ENCODE data around the gene PRSS22. TPM values are rescaled to one million over a fixed set of nuclear protein-coding genes. Genes with fewer than 3 reads are reported as not detected.

Gene PRSS22
- total RNA-seq, 1 donor from 2014 or later: not detected

- Histone ChIP-seq H3K27me3 (peaks cover 11% of the 10 kb centered on the region), H3K9me3 (no peaks in the 10 kb centered on the region), H3K4me3 (no peak overlapping the region), H3K36me3 (no peaks in the 10 kb centered on the region), H3K4me1 (no peaks in the 10 kb centered on the region), H3K27ac (no peak overlapping the region)
- DNase-seq (ENCODE audit: low spot score in 2 of 2): no peak
- no peak for TF ChIP-seq CTCF (IDR thresholded peaks at IDR 0.05)
- intact Hi-C loops (cut with DNase I): no loop called here
These were observed 1.8 kb downstream of the PRSS22 start for GRCh38 chr16:2856061-2856670.

GRCh38 chr16:2855536-2855935 is 2.4 kb downstream of the PRSS22 start:
- DNase-seq (ENCODE audit: low spot score in 2 of 2): no peak
- TF ChIP-seq CTCF (IDR thresholded peaks at IDR 0.05): no peak
- intact Hi-C loops (cut with DNase I): no loop called here

GRCh38 chr16:2854700-2855309 is 3.2 kb downstream of the PRSS22 start:
- intact Hi-C loops (cut with DNase I): no loop called here
- Histone ChIP-seq H3K4me3 (no peak overlapping the region), H3K36me3 (no peaks in the 10 kb centered on the region), H3K27me3 (peaks cover 11% of the 10 kb centered on the region), H3K4me1 (no peaks in the 10 kb centered on the region), H3K27ac (no peak overlapping the region), H3K9me3 (no peaks in the 10 kb centered on the region)
- DNase-seq (ENCODE audit: low spot score in 2 of 2): no peak
- TF ChIP-seq CTCF (IDR thresholded peaks at IDR 0.05): no peak

More at GRCh38 chr16:2855536-2855935, 2.4 kb downstream of the PRSS22 start:
- Histone ChIP-seq H3K36me3 (no peaks in the 10 kb centered on the region), H3K27me3 (peaks cover 11% of the 10 kb centered on the region), H3K27ac (no peak overlapping the region), H3K4me3 (no peak overlapping the region), H3K4me1 (no peaks in the 10 kb centered on the region), H3K9me3 (no peaks in the 10 kb centered on the region)

GRCh38 chr16:2853531-2854073 is 4.4 kb downstream of the PRSS22 start:
- no peaks in the 10 kb centered on the region for H3K36me3 ChIP-seq
- no peak overlapping the region for H3K27ac ChIP-seq
- intact Hi-C loops (cut with DNase I): no loop called here
- peaks cover 6% of the 10 kb centered on the region for H3K27me3 ChIP-seq
- DNase-seq (ENCODE audit: low spot score in 2 of 2): no peak
- H3K9me3 ChIP-seq: no peaks in the 10 kb centered on the region
- no peak for TF ChIP-seq CTCF (IDR thresholded peaks at IDR 0.05)
- no peak overlapping the region for H3K4me3 ChIP-seq
- H3K4me1 ChIP-seq: no peaks in the 10 kb centered on the region

GRCh38 chr16:2852731-2853507 is 5.1 kb downstream of the PRSS22 start:
- H3K4me3 ChIP-seq: no peak overlapping the region
- no peak overlapping the region for H3K27ac ChIP-seq
- no peaks in the 10 kb centered on the region for H3K36me3 ChIP-seq
- H3K9me3 ChIP-seq: no peaks in the 10 kb centered on the region
- no peak for TF ChIP-seq CTCF (IDR thresholded peaks at IDR 0.05)
- no peaks in the 10 kb centered on the region for H3K27me3 ChIP-seq
- DNase-seq (ENCODE audit: low spot score in 2 of 2): no peak
- intact Hi-C loops (cut with DNase I): no loop called here
- no peaks in the 10 kb centered on the region for H3K4me1 ChIP-seq
